GM19463 (cell line): ENCODE data around the gene TXNRD2.

Experiments used
- ATAC-seq: cut with Tn5 transposase; IDR thresholded peaks from one replicate; pipeline ENCODE4 v1.9.1; 2021; ENCODE audit warnings: mild to moderate bottlenecking, moderate library complexity; ENCODE audit not compliant: unreplicated experiment

The TXNRD2 gene

DNA sequence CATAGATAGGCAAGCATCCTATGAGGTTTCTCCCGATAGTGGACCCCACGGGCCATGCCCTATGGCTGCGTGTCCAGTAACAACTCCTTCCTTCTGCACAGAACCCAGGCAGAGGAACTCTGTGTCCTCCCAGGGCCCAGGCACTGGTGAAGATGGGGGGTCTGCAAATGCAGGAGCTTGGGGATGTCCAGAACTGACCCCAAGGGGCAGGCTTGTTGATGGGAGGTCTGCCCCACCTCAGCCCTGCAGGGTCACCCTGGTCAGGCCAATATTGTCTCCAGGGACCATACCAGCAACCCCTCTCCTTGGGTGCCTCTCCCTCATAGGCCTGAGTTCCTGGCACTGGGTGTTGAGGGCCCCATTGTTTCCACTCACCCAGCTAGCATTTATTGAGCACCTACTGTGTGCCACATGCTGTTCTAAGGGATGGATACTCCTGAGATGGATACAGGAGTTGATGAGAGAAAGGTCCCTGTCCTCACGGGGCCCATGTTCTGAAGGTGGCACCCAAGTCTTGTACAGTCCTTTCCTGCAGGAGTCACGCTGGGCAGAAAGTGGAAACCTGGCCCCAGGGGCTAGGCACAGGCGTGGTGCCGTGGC is 26.3 kb upstream of the TXNRD2 start:
- ATAC-seq: no peak

DNA sequence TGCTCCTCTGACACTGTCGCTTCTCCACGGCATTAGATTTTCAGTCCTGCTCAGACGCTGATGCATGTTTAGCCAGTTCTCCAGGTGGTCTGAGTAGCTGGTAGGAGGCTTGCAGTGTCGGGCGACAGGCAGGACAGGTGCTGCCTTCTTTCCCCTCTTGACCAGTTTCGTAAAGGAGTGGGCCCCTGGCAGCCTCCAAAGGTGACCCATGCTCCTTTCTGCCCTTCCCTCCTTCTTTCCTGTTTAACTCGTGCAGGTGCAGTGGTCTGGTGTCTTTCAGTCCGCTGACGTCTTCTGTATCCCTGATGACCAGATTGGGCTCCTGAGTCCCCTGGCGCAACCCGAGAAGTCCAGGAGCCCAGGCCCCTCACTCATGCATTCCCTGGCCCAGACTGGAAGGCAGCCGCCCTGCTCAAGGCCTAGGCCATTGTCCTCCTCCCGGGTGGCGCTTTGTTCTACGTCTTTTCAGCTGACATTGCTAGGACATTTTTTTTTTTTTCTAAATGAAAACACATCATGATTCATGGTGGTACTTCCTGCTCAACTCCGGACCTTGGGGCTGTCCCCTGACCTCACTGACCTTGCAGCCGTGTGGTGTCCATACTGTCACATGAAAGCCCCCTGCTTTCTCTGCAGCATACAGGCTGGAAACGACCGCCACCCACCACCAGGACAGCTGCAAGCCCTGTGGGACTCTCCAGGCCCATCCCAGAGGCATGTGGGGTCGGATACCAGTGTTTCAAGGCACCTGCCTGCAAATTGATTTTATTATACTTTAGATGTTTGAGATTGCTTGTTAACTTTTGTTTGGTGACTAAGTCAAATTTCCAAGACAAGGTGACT is 25.5 kb upstream of the TXNRD2 start:
- ATAC-seq: no peak

DNA sequence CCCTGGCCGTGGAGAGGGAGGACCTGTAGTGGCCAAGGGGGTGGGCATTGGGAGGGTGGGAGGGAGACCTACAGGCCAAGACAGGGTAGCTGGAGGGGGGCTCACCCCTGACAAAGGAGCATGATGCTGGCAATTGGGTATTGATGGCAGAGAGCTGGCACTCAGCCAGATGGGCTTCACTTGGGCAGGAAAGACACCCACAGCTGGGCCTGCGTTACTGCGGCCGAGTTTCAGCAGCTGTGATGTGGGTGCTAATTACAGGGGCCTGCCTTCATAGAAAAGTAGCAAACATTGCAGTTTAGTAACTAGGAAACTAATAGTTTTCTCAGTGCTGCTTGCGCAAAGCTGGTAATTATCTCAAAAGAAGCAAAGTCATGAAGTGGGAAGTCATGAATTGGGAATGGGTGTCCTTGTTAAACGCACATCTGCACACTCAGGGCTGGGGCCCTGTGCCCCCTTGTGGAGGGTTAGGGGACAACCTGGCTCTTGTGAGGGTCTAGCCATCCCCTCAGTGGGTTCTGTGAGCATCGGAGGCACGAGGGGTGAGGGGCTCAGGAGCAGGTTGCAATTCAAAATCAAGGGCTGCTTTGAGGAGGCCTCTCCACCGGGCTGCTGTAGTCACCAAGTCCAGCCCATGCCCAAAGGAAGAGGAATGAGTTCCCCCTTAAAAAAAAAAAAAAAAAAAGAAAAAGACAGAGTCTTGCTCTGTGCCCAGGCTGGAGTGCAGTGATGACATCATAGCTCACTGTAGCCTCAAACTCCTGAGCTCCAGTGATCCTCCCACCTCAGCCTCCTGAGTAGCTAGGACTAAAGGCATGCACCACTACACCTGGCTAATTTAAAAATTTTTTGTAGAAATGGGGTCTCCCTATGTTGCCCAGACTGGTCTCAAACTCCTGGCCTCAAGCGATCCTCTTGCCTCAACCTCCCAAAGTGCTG is 24.4 kb upstream of the TXNRD2 start:
- ATAC-seq: no peak

DNA sequence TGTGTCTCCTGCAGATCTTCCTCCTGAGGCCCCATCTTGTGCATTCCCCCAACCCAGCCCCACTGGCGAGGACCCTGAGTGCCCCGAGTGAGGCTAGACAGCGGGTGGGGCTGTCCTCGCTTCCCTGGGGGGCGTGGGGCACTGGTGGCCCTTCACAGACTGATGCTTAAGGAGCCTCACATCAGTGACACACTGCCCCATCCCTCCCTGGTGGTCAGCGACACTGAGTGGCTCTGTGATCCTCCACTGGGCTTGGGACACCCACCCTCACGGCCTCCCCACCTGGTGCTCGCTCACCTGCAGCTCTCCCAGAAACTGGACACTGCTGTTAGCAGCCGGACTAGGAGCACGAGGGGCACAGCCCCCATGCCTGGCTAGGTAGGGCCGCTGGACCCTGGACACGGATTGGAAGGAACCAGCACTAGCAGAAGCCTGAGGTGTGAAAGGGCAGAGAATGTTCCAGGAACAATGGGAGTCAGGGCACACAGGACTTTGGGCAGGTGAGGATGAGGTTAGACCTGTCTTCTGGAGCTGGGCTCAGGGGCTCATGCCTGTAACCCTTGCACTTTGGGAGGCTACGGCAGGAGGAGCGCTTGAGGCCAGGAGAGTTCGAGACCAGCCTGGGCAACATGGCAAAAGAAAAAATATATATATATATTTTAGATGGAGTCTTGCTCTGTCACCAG is 23.2 kb upstream of the TXNRD2 start:
- no peak for ATAC-seq

DNA sequence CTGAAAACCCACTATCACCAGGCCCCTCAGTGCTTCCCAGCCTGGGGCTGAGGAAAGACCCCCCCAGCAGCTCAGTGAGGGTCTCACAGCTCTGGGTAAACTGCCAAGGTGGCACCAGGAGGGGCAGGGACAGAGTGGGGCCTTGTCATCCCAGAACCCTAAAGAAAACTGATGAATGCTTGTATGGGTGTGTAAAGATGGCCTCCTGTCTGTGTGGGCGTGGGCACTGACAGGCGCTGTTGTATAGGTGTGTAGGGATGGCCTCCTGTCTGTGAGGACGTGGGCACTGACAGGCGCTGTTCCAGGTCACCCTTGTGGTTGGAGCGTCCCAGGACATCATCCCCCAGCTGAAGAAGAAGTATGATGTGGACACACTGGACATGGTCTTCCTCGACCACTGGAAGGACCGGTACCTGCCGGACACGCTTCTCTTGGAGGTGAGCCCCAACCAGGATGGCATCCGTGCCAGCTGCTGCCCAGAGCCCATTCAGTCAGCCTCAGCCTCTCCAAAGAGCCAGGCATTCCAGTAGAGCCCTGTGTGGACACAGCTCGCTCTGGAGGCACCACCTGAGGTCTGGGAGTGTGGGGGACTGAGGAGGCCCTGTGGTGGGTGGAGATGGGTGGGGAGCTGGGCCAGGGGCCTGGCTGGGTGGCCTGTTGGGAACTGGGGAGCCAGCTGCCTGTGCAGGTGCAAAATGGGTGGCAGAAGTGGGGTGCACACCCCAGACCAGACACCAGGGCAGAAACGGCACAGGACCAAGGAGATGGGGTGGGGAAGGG is 22.4 kb upstream of the TXNRD2 start:
- no peak for ATAC-seq

DNA sequence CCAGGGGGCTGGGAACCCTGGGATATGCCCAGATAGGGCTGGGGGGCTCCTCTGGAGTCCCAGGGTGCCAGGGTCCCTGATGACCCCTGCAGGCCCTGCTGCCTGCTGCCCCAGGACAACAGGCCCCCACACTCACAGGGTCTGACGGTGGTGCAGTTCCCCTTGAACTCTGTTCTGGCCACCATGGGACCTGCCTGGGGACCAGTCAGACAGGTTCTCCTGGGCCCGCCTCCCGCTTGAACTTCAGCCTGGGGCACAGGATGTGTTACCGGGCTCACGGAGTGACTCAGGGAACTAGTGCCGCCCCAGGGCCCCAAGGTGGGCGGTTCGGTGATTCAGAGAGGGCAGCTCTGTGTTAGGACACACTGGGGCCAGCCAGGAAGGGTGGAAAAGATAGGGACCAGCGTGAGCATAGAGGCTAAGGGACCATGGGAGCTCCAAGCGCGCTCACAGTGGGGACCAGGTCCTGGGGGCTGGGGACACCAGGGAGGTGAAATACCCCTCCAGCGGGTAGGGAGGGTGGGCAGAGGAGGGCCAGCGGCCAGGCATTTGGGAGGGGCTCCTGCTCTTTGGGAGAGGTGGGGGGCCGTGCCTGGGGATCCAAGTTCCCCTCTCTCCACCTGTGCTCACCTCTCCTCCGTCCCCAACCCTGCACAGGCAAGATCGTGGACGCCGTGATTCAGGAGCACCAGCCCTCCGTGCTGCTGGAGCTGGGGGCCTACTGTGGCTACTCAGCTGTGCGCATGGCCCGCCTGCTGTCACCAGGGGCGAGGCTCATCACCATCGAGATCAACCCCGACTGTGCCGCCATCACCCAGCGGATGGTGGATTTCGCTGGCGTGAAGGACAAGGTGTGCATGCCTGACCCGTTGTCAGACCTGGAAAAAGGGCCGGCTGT is 21.5 kb upstream of the TXNRD2 start:
- ATAC-seq: no peak

DNA sequence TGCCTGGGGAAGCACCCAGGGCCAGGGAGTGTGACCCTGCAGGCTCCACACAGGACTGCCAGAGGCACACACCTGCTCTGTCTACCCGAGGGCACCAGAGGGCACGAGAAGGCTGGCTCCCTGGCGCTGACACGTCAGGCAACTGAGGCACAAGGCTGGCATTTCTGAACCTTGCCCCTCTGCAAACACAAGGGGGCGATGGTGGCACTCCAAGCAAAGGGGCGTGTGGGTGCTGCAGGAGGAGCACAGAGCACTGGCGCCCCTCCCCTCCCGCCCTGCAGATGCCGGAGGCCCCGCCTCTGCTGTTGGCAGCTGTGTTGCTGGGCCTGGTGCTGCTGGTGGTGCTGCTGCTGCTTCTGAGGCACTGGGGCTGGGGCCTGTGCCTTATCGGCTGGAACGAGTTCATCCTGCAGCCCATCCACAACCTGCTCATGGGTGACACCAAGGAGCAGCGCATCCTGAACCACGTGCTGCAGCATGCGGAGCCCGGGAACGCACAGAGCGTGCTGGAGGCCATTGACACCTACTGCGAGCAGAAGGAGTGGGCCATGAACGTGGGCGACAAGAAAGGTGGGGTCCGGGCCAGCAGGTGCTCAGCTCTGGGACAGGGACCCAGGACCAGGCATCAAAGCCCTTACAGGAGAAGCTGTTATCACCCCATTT is 20.8 kb upstream of the TXNRD2 start:
- ATAC-seq: no peak

DNA sequence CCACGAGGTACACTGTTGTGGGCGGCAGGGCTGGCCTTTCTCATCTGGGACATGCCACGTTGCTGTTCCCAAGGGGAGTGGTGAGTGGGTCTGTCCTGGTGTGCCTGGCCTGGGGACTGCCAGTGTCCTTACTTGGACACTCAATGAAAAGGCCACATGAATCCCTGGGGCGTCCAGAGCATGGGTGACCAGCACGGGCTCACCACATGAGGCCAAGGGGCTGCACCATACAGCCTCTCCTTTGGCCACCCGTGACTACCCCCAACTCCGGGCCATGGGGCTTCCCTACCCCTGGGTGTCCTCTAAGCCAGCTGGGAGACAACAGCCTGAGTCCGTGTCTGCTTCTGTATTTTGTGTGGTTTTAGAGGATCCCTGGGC is 20.2 kb upstream of the TXNRD2 start:
- ATAC-seq: no peak

DNA sequence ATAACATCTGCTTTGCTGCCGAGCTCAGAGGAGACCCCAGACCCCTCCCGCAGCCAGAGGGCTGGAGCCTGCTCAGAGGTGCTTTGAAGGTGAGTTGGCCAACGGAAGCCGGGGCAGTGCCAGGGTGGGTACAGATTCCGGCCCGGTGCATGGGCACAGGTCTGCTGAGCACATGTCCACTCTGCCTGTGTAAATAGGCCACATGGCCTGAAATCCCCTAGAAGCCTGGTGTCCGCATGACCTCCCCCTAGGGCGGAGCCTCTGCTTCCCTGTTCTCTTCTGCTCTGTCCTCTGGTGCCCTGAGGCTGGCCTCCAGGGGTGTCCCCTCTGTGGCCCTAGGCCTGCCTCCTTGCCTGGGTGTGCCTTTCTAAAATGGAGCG is 19.6 kb upstream of the TXNRD2 start:
- no peak for ATAC-seq

DNA sequence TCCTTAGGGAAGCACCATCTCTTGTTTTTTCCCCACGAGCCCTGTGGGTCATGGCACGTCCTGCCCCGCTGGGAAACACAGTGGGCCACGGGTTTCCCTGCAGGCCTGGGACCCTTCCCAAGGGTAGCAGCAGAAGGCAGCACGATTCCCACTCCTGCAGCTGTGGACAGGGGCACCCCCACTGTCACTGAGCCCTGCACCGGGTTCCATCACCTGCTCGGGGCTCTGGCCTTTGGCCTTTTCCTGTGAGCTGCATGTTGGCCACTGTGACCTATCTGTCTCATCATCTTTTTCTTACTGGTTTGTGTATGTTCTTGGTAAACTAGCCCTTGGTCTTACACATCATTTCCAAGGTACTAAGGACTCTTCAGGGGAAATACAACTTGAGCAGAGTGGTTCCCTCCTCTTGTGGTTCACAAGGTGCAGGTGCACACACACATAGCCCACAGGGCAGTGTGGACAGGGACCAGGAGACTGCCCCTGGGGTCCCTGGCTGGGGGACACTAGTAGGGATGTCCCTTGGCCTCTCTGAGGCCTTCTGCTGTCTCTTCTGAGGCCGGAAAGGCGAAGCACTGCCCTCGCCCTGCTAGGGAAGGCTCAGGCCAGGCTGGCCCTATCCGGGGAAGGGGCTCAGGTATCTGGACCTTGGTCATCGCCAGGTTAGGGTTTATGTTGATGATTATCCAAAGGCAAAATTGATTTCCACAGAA is 19.0 kb upstream of the TXNRD2 start:
- no peak for ATAC-seq

DNA sequence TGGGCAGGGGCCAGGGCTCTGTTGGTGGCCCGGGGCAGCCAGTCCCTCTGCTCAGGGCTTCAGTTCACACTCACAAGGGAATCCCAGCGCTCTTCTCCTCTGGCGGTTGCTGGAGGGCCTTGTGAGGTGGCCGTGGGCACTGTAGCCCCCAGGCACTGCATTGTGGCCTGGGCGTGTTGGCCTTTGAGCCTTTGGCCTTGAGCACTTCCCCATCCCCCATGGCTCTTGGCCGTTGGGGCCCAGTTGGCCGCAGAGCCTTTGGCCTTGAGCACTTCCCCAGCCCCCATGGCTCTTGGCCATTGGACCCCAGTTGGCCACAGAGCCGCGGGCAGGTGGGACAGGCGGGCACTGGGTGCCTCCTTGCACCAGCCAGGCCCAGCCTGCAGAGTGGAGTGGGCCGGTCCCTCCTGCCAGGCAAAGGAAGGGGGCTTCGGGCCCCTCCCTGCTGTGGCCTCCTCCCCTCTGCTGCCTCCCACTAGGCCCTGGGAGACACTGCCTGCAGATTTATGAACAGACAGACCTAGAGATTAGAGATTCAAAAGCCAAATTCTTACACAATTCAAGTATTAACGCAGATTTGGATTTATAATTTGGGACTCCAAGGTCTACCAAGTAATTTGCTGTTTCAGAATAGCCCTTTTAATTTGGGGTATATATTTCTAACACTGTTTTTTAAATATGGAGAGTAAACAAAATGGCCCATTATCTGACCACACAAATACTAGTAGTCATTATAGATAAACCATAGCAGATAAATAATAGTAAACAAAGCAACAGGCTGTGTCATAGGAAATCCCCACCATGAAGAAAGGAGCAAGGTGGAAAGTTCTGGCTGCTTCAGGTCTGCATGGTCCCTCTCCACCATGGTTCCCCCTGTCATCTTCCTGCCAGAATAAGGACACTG is 18.2 kb upstream of the TXNRD2 start:
- no peak for ATAC-seq

DNA sequence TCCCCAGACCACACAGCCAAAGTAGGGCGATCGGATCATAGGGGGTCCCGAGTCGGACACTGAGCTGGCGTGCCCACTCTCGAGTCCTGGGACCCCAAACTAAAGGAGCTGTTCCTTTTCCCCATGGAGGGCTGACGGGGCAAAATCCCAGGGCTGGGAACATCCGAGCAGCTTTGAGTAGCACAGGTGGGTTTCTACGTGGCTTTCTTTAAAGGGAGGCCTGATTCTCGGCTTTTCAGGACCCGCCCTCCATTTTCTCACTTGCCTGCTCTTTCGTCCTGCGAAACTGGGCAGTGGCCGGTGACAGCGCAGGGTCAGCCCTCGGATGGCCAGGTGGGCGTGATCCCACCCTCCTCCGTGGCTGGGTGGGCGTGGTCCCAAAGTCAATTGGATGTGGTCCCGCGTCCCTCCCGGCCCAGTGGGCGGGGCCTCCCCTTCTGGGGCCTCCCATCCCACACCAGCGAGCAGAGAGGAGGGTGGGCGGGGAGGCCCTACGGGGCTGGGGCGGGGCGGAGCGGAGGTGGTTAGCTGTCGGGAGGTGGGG is 17.5 kb upstream of the TXNRD2 start:
- ATAC-seq: no peak

DNA sequence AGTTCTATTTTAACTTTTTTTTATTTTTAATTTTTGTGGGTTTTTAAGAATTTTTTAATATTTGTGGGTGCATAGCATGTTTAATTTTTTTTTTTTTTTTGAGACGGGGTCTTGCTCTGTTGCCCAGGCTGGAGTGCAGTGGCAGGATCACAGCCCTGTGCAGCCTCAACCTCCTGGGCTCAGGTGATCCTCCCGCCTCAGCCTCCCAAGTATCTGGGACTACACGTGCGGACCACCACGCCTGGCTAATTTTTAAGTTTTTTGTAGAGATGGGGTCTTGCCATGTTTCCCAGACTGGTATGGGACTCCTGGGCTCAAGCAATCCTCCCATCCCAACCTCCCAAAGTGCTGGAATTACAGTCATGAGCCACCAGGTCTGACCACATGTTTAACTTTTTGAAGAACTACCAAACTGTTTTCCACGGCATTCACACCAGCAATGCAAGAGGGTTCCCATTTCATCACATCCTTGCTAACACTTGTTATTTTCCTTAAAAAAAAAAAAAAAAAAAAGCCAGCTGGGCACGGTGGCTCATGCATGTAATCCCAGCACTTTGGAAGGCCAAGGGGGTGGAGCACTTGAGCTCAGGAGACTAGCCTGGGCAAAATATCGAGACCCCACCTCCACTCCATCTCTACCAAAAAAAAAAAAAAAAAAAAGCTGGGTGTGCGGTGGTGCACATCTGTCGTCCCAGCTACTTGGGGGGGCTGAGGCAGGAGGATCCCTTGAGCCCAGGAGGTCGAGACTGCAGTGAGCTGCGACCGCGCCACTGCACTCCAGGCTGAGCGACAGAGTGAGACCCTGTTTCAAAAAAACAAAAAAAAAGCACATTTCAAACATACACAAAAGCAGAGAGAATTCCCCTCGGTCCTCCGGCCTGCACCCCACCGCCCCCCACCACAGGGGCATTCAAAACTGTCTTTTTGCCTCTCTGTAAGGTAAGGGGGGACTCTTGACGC is 16.7 kb upstream of the TXNRD2 start:
- no peak for ATAC-seq

DNA sequence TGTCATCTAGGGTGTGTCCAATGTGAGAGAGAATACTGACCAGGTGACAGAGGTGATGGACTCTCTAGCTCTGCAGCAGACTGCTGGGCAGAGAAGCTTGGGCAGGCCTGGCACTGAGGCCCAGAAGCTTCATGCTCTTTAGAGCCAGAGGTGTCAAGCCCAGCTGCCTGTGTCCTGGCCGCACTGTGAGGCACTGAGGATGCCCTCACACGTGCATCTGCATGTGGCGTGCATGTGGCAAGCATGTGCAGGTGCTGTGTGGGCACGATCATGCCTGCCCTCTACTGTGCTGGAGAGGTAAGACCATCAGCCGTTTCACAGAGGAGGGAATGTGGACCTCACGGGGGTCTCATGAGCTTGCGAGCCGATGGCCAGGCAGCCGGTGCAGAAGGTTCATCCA is 15.8 kb upstream of the TXNRD2 start:
- ATAC-seq: no peak

DNA sequence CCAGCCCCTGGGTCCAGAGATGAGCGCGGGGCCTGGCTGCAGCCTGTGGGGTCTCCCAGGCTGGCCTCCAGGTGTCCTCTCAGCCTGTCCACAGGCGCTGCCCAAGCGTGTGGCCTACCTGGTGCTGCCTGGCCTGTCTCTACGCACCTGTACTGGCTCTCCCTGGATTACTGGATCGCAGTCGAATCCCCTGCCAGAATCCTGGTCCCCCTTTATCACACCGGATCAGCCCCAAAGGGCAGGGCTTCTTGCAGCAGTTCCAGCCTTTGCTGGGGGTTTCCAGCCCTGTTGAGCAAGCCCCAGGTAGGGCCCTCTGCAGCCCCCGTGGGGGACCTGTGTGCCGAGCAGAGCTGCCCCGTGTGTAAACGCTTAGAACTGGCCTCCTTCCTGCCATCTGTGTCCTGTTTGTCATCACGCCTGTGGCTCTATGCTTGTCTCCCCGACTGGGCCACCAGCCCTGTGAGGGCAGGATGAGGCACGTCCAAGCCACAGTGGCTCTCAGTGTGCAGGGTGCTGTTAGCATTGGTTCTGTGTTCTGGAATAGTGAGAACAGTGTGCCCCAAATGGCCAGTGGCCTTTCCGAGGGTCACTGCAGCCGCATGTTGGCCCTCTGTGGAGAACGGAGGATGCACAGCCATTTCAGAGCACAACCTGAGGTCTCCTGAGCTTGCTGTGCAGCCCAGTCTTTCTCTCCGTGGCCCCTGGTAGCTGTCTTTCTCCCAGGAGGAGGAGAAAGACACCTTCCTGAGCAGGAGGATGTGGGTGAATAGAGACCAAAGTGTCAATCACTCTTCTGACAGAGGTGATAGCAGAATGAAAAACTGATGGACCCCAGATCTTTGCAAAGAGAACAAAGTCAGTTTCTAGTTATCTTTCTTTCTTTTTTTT is 13.9 kb upstream of the TXNRD2 start:
- ATAC-seq: no peak
